Measurements from ENCODE around the gene RDH13.
"Not testable (repeated sequence)": the region's sequence is repeated elsewhere in the genome, so short reads cannot be mapped to it uniquely, and the experiment has no call there.

DNA sequence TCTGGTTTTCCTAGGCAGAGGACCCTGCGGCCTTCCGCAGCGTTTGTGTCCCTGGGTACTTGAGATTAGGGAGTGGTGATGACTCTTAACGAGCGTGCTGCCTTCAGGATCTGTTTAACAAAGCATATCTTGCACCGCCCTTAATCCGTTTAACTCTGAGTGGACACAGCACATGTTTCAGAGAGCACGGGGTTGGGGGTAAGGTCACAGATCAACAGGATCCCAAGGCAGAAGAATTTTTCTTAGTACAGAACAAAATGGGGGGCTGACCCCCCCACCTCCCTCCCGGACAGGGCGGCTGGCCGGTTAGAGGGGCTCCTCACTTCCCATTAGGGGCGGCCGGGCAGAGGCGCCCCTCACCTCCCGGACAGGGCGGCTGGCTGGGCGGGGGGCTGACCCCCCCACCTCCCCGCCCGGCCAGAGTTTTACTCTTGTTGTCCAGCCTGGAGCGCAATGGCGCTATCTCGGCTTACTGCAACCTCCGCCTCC, 64.2 kb downstream of the RDH13 start:
- TF ChIP-seq, protein P1, sequence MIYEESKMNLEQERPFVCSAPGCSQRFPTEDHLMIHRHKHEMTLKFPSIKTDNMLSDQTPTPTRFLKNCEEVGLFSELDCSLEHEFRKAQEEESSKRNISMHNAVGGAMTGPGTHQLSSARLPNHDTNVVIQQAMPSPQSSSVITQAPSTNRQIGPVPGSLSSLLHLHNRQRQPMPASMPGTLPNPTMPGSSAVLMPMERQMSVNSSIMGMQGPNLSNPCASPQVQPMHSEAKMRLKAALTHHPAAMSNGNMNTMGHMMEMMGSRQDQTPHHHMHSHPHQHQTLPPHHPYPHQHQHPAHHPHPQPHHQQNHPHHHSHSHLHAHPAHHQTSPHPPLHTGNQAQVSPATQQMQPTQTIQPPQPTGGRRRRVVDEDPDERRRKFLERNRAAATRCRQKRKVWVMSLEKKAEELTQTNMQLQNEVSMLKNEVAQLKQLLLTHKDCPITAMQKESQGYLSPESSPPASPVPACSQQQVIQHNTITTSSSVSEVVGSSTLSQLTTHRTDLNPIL (CRISPR knock-in tag; IDR thresholded peaks at IDR 0.05; ENCODE audit: low read depth) = not testable (repeated sequence)
- TF ChIP-seq ZC3H10 (CRISPR knock-in tag; IDR thresholded peaks at IDR 0.05); ZFP3 (CRISPR knock-in tag; IDR thresholded peaks at IDR 0.05); SNAI2 (CRISPR knock-in tag; IDR thresholded peaks at IDR 0.05); TOX (CRISPR knock-in tag; IDR thresholded peaks at IDR 0.05; ENCODE audit: borderline replicate concordance); ARNTL (CRISPR knock-in tag; IDR thresholded peaks at IDR 0.05; ENCODE audit: borderline replicate concordance, low read depth); RARB (CRISPR knock-in tag; IDR thresholded peaks at IDR 0.05): not testable (repeated sequence)
- TF ChIP-seq, protein P2, sequence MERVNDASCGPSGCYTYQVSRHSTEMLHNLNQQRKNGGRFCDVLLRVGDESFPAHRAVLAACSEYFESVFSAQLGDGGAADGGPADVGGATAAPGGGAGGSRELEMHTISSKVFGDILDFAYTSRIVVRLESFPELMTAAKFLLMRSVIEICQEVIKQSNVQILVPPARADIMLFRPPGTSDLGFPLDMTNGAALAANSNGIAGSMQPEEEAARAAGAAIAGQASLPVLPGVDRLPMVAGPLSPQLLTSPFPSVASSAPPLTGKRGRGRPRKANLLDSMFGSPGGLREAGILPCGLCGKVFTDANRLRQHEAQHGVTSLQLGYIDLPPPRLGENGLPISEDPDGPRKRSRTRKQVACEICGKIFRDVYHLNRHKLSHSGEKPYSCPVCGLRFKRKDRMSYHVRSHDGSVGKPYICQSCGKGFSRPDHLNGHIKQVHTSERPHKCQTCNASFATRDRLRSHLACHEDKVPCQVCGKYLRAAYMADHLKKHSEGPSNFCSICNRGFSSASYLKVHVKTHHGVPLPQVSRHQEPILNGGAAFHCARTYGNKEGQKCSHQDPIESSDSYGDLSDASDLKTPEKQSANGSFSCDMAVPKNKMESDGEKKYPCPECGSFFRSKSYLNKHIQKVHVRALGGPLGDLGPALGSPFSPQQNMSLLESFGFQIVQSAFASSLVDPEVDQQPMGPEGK (CRISPR knock-in tag; IDR thresholded peaks at IDR 0.05; ENCODE audit: borderline replicate concordance) = not testable (repeated sequence)

All from SK-N-SH treated with all-trans-retinoic acid at 6 μM for 48 hours (cell line).